Motor neuron (in vitro differentiated cells): ENCODE data around the gene KCNJ11. TPM values are rescaled to one million over a fixed set of nuclear protein-coding genes. Genes with fewer than 3 reads are reported as not detected.
A peak's percentile ranks its signal among the peaks of the same experiment; 100 is the strongest.
"Not testable (repeated sequence)": the region's sequence is repeated elsewhere in the genome, so short reads cannot be mapped to it uniquely, and the experiment has no call there.

Experiments
- ATAC-seq, 8 experiments: fragments of 200-7000 bp; cut with Tn5 transposase; replicated peaks in 6 of 8; 2 replicates each; pipeline ENCODE4 v1.8.0; 2021; ENCODE audit warnings: mild to moderate bottlenecking in 8 of 8, moderate library complexity in 8 of 8
- H3K27ac ChIP-seq, 2 donors: fragments of 250-450 bp; sonication (Bioruptor Pico); 2 replicates each; pipeline ENCODE4 v1.9.0; 2021; ENCODE audit warnings: antibody characterized with exemption in 2 of 2, mild to moderate bottlenecking in 2 of 2, moderate library complexity in 1 of 2
- H3K4me1 ChIP-seq, 2 donors: fragments of 250-450 bp; sonication (Bioruptor Pico); replicated peaks in 1 of 2; 2 replicates each; pipeline ENCODE4 v1.6.1; 2021; ENCODE audit warnings: antibody characterized with exemption in 2 of 2, mild to moderate bottlenecking in 2 of 2, moderate library complexity in 1 of 2
- H3K4me3 ChIP-seq, 5 donors: fragments of 250-450 bp; sonication (Bioruptor Pico); 2 replicates each; pipeline ENCODE4 v1.9.0; 2021; ENCODE audit warnings: antibody characterized with exemption in 5 of 5, mild to moderate bottlenecking in 5 of 5, moderate library complexity in 4 of 5
- WGBS, 10 experiments: fragments of 450-650 bp; shearing (Covaris generic); methylation state at CpG; one replicate each; pipeline ENCODE4 v1.0.0; 2022; 5-methylcytosine and 5-hydroxymethylcytosine counted together
- in situ Hi-C, 9 experiments: fragments of 400-800 bp; cut with MboI; loops; one replicate each; pipeline ENCODE4 v1.15.0; 2021; ENCODE audit warnings: low sequenced_read_pairs in 9 of 9, low pct_unique_long_range_greater_than_20kb in 2 of 9; ENCODE audit not compliant: unreplicated experiment in 9 of 9
- total RNA-seq, 8 experiments: library from RNA; unstranded; fragments of 300-600 nt; gene quantifications; 2 replicates each; pipeline versions ENCODE4 v1.2.3 to v1.2.4, GENCODE V29; 2022

The KCNJ11 gene
- total RNA-seq, result 1 to 10 TPM in 5 of 8 experiments, under 1 TPM in 2, not detected in 1; 0.15 to 4.1 (median 2.1) TPM

- Histone ChIP-seq H3K27ac (no peak within 1 kb of the TSS), H3K4me1 (peaks cover 4 to 5% of the 10 kb centered on the region in 2 donors), H3K4me3 (peak within 1 kb of the TSS; percentile 53 to 91 (median 71))
- WGBS, 10 experiments, result no CpG with 5 or more reads among the region's 53 CpGs
- in situ Hi-C loops, result loop anchor here in 8 of 9 experiments (10.0 to 25.0 kb wide), 4 partner anchors 99 to 599 kb away; partner anchors contain the start of gene ABCC8 (in 2 of the 8)
- peak; percentile 8 to 76 (median 68) for ATAC-seq
Measured at GRCh38 chr11:17388609-17389210, at the start of gene KCNJ11. Gene KCNJ11 (minus strand): TSS chr11:17388659. CDS start chr11:17388091, 568 bp downstream.

GRCh38 chr11:17437366-17437765 is 48.9 kb upstream of the KCNJ11 start:
- WGBS, 10 experiments, result 29 to 100% (median 83%) methylated on average over 1 to 2 of the region's 3 CpGs; no CpG with 5 or more reads in 3 of the 10 experiments
- H3K27ac ChIP-seq, result no peak overlapping the region
- ATAC-seq, result no peak
- in situ Hi-C loops, result no loop called here
- no peak overlapping the region for H3K4me3 ChIP-seq
- peaks cover 16 to 17% of the 10 kb centered on the region in 2 donors for H3K4me1 ChIP-seq

- Histone ChIP-seq H3K27ac (peak overlapping the region; percentile 17 to 26), H3K4me3 (no peak overlapping the region), H3K4me1 (peaks cover 29 to 35% of the 10 kb centered on the region in 2 donors)
- in situ Hi-C loops, result no loop called here
- WGBS, 10 experiments, result 61 to 92% (median 71%) methylated on average over 2 to 3 of the region's 4 CpGs; no CpG with 5 or more reads in 6 of the 10 experiments
- ATAC-seq, result no peak
Measured at GRCh38 chr11:17434108-17434507, 45.6 kb upstream of the KCNJ11 start.

GRCh38 chr11:17432002-17432401 is 43.5 kb upstream of the KCNJ11 start:
- peaks cover 31 to 35% of the 10 kb centered on the region in 2 donors for H3K4me1 ChIP-seq
- in situ Hi-C loops, result no loop called here
- H3K4me3 ChIP-seq, result no peak overlapping the region
- peak in 4 of 8 experiments; percentile 9 to 82 (median 47) for ATAC-seq
- H3K27ac ChIP-seq, result no peak overlapping the region
- 0 to 88% (median 63%) methylated on average over 1 to 3 of the region's 7 CpGs; no CpG with 5 or more reads in 2 of the 10 experiments for WGBS, 10 experiments

- WGBS, 10 experiments, result 33 to 82% (median 67%) methylated on average over 1 to 3 of the region's 8 CpGs; no CpG with 5 or more reads in 5 of the 10 experiments
- Histone ChIP-seq H3K27ac (no peak overlapping the region), H3K4me3 (no peak overlapping the region), H3K4me1 (peaks cover 31 to 35% of the 10 kb centered on the region in 2 donors)
- in situ Hi-C loops, result no loop called here
- peak in 7 of 8 experiments; percentile 28 to 92 (median 80) for ATAC-seq
Measured at GRCh38 chr11:17431139-17431538, 42.7 kb upstream of the KCNJ11 start.

- ATAC-seq, result no peak
- no peak overlapping the region for H3K4me3 ChIP-seq
- no peak overlapping the region for H3K27ac ChIP-seq
- in situ Hi-C loops, result no loop called here
- WGBS, 10 experiments, result 51 to 100% (median 77%) methylated on average over 1 to 11 of the region's 13 CpGs; no CpG with 5 or more reads in 3 of the 10 experiments
- H3K4me1 ChIP-seq, result peaks cover 31 to 35% of the 10 kb centered on the region in 2 donors
Measured at GRCh38 chr11:17430616-17431015, 42.2 kb upstream of the KCNJ11 start.

GRCh38 chr11:17428925-17429324 is 40.5 kb upstream of the KCNJ11 start:
- H3K27ac ChIP-seq, result no peak overlapping the region
- no peak overlapping the region for H3K4me3 ChIP-seq
- ATAC-seq, result peak in 1 of 8 experiments; percentile 62
- H3K4me1 ChIP-seq, result peaks cover 19 to 22% of the 10 kb centered on the region in 2 donors
- WGBS, 10 experiments, result 33 to 100% (median 65%) methylated on average over 1 to 3 of the region's 3 CpGs; no CpG with 5 or more reads in 5 of the 10 experiments
- in situ Hi-C loops, result no loop called here

GRCh38 chr11:17428261-17428660 is 39.8 kb upstream of the KCNJ11 start:
- no peak overlapping the region for H3K4me3 ChIP-seq
- H3K27ac ChIP-seq, result no peak overlapping the region
- peaks cover 15 to 18% of the 10 kb centered on the region in 2 donors for H3K4me1 ChIP-seq
- no peak for ATAC-seq
- WGBS, 10 experiments, result 0 to 100% (median 95%) methylated on average over 2 to 4 of the region's 11 CpGs; no CpG with 5 or more reads in 7 of the 10 experiments
- in situ Hi-C loops, result no loop called here

GRCh38 chr11:17426233-17426632 is 37.8 kb upstream of the KCNJ11 start:
- peaks cover 9 to 12% of the 10 kb centered on the region in 2 donors for H3K4me1 ChIP-seq
- ATAC-seq, in situ Hi-C loops, H3K27ac ChIP-seq, H3K4me3 ChIP-seq: not testable (repeated sequence)
- 38 to 100% (median 100%) methylated on average over 1 to 2 of the region's 5 CpGs; no CpG with 5 or more reads in 7 of the 10 experiments for WGBS, 10 experiments

- 0 to 100% (median 88%) methylated on average over 1 to 5 of the region's 11 CpGs; no CpG with 5 or more reads in 2 of the 10 experiments for WGBS, 10 experiments
- Histone ChIP-seq H3K4me3 (no peak overlapping the region), H3K4me1 (peaks cover 5 to 13% of the 10 kb centered on the region in 2 donors), H3K27ac (no peak overlapping the region)
- no peak for ATAC-seq
- in situ Hi-C loops, result no loop called here
Measured at GRCh38 chr11:17423533-17424310, 35.3 kb upstream of the KCNJ11 start.

- no peak overlapping the region for H3K4me3 ChIP-seq
- H3K27ac ChIP-seq, result no peak overlapping the region
- 0 to 100% (median 20%) methylated on average over 1 to 2 of the region's 4 CpGs; no CpG with 5 or more reads in 7 of the 10 experiments for WGBS, 10 experiments
- no peak for ATAC-seq
- in situ Hi-C loops, result no loop called here
- peaks cover 8 to 23% of the 10 kb centered on the region in 2 donors for H3K4me1 ChIP-seq
Measured at GRCh38 chr11:17421781-17422180, 33.3 kb upstream of the KCNJ11 start.

GRCh38 chr11:17418444-17419081 is 30.1 kb upstream of the KCNJ11 start:
- peak in 4 of 8 experiments; percentile 24 to 68 (median 45) for ATAC-seq
- Histone ChIP-seq H3K4me1 (peaks cover 9 to 23% of the 10 kb centered on the region in 2 donors), H3K27ac (peak overlapping the region in 1 of 2 donors; percentile 19), H3K4me3 (no peak overlapping the region)
- WGBS, 10 experiments, result 0 to 90% (median 43%) methylated on average over 1 to 2 of the region's 2 CpGs; no CpG with 5 or more reads in 2 of the 10 experiments
- in situ Hi-C loops, result no loop called here
